Thyroid gland (tissue), 4 donors: ENCODE measurements around the gene DAB1.

Experiments used
- CTCF ChIP-seq, 6 experiments: fragments of 200-600 bp in 3 of 6; fragments of 450-650 bp in 3 of 6; sonication (generic) in 3 of 6; IDR thresholded peaks; one replicate each; pipeline ENCODE4 v1.5.1; 2016 to 2019; ENCODE audit warnings: antibody characterized with exemption in 6 of 6, mild to moderate bottlenecking in 2 of 6, inconsistent platforms in 1 of 6, moderate library complexity in 1 of 6
- POLR2A ChIP-seq, 2 donors: fragments of 450-650 bp; IDR thresholded peaks; one replicate each; pipeline ENCODE4 v1.6.1; 2017; ENCODE audit warnings: antibody characterized with exemption in 2 of 2, mild to moderate bottlenecking in 2 of 2, moderate library complexity in 1 of 2

- TF ChIP-seq CTCF (IDR thresholded peaks at IDR 0.05) (no peak), POLR2A (IDR thresholded peaks at IDR 0.05) (no peak)
These were observed 665 bp downstream of the DAB1 start for GRCh38 chr1:57423135-57423655.
